OCI-LY1 (cell line): ENCODE results near the gene MID1.

ENCODE experiments used
- CTCF ChIP-seq: fragments of 200-600 bp; sonication (generic), shearing (Covaris generic); IDR thresholded peaks from 2 replicates; pipeline ENCODE4 v1.5.1; 2017; ENCODE audit warnings: mild to moderate bottlenecking, antibody characterized with exemption, low read length, moderate library complexity, mixed read lengths
- EZH2 ChIP-seq: fragments of 200-600 bp; sonication (generic), shearing (Covaris generic); IDR thresholded peaks from 2 replicates; pipeline ENCODE4 v1.8.0; 2017; ENCODE audit warnings: borderline replicate concordance, mixed run types, mild to moderate bottlenecking, antibody characterized with exemption, low read length, moderate library complexity, mixed read lengths

GRCh38 chrX:10629905-10630304 is 9.5 kb upstream of the MID1 start:
- TF ChIP-seq CTCF (no peak), EZH2 (no peak)
